SK-N-SH (cell line): ENCODE data around the gene MTHFD1L.

Experiments used
- CHD2 ChIP-seq: fragments of 150-350 bp; IDR thresholded peaks from 2 replicates; pipeline ENCODE4 v1.6.1; 2018; ENCODE audit warnings: low read length; ENCODE audit not compliant: partially characterized antibody
- CTCF ChIP-seq: fragments of 200-600 bp; sonication (generic); IDR thresholded peaks from 2 replicates; pipeline ENCODE4 v1.6.1; 2017; ENCODE audit warnings: antibody characterized with exemption, mild to moderate bottlenecking, moderate library complexity
- EP300 ChIP-seq, 2 experiments: IDR thresholded peaks; 2 replicates each; pipeline versions ENCODE4 v1.4.0 to v1.6.1; 2012; ENCODE audit warnings: borderline replicate concordance in 1 of 2, low read depth in 1 of 2, low read length in 1 of 2
- FOXJ3 ChIP-seq: sonication (generic); formaldehyde crosslinking; IDR thresholded peaks from 2 replicates; pipeline ENCODE4 v1.5.1; 2020; ENCODE audit warnings: mild to moderate bottlenecking, missing genetic modification reagents
- GABPA ChIP-seq: IDR thresholded peaks from 2 replicates; pipeline ENCODE4 v1.4.0; 2012; ENCODE audit warnings: low read depth, mild to moderate bottlenecking
- GATA2 ChIP-seq: sonication (generic); formaldehyde crosslinking; IDR thresholded peaks from 2 replicates; pipeline ENCODE4 v1.5.0; 2020; ENCODE audit warnings: mild to moderate bottlenecking, missing genetic modification reagents
- MAX ChIP-seq: IDR thresholded peaks from 2 replicates; pipeline ENCODE4 v1.4.0; 2012; ENCODE audit warnings: low read depth
- NFIC ChIP-seq: IDR thresholded peaks from 2 replicates; pipeline ENCODE4 v1.4.0; 2012; ENCODE audit warnings: borderline replicate concordance
- POLR2AphosphoS5 ChIP-seq: IDR thresholded peaks from 2 replicates; pipeline ENCODE4 v1.6.1; 2012; ENCODE audit warnings: low read depth, low read length
- SIN3A ChIP-seq: IDR thresholded peaks from 2 replicates; pipeline ENCODE4 v1.6.1; 2012; ENCODE audit warnings: low read depth, mild to moderate bottlenecking, low read length, moderate library complexity, borderline replicate concordance
- SMC3 ChIP-seq: IDR thresholded peaks from 2 replicates; pipeline ENCODE4 v1.6.1; 2012; ENCODE audit warnings: low read depth, low read length, improper control_type of control experiment
- TAF1 ChIP-seq: IDR thresholded peaks from 2 replicates; pipeline ENCODE4 v1.6.1; 2012; ENCODE audit warnings: low read depth, mild to moderate bottlenecking, low read length, moderate library complexity, borderline replicate concordance
- USF2 ChIP-seq: fragments of 150-350 bp; IDR thresholded peaks from 2 replicates; pipeline ENCODE4 v1.6.1; 2017; ENCODE audit warnings: antibody characterized with exemption, low read length, low read depth, borderline replicate concordance
- YY1 ChIP-seq: IDR thresholded peaks from 2 replicates; pipeline ENCODE4 v1.4.0; 2012; ENCODE audit warnings: low read depth, mild to moderate bottlenecking

- no peak for TF ChIP-seq CTCF
- no peak for TF ChIP-seq GATA2 (CRISPR knock-in tag)
- TF ChIP-seq POLR2AphosphoS5: no peak
- no peak for TF ChIP-seq SIN3A
- no peak for TF ChIP-seq FOXJ3 (CRISPR knock-in tag)
- TF ChIP-seq GABPA: no peak
- no peak for TF ChIP-seq YY1
- no peak for TF ChIP-seq EP300 (IDR thresholded peaks at IDR 0.05; ENCODE audit: borderline replicate concordance in 1 of 2, low read depth in 1 of 2, low read length in 1 of 2)
- no peak for TF ChIP-seq SMC3
- no peak for TF ChIP-seq MAX
- TF ChIP-seq CHD2: no peak
- no peak for TF ChIP-seq TAF1
- no peak for TF ChIP-seq NFIC
- no peak for TF ChIP-seq USF2
Measured at GRCh38 chr6:150840185-150840584, 25.3 kb upstream of the MTHFD1L start.
